Right hindlimb (tissue), 1 donor: ENCODE measurements around the gene PGM1.
A peak's percentile ranks its signal among the peaks of the same experiment; 100 is the strongest.

Source experiments
- DNase-seq: peaks from one replicate; pipeline ENCODE4 v3.0.0-alpha.2; 2018

The PGM1 gene

GRCh38 chr1:63601463-63601862 lies 8.3 kb downstream of the PGM1 start:
- no peak for DNase-seq

DNA sequence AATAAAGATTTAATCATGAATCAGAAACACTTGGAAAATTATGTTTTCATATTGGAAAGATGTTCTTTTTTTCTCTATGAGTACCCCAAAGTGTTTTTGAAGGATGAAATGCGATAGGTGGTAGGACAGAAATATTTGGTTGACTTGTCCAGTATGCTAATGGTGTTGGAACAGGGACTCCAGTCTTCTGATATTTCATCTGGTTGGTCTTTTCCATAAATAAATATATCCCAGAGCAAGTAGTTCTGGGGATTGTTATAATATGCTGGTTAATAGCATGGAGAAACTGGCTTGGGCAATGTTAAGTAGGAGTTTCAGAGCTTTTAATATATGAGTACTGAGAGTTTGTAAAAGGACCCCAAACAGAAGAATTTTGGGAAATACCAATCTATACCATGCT lies 8.7 kb downstream of the PGM1 start:
- no peak for DNase-seq

DNA sequence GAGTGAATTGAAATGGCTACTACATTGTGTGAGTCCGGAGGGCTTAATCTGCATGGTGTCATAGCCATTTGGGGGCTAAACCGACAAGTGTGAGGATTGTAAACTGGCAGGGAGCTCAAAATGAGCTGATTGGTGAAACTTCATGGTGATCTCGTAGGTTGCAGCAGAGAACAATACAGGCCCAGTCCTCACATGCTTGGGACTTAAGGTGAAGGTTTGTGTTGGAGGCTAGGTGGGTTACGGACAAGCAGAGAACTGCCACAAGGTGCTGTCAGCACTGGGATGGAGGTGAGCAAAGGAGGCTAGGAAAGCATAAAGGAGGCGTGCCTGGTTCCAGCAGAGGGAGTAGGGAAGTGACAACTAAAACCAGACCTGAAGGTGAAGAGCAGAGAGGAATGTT lies 9.4 kb downstream of the PGM1 start:
- DNase-seq, result no peak

- DNase-seq, result no peak
Measured at GRCh38 chr1:63603810-63604209, 10.6 kb downstream of the PGM1 start.

GRCh38 chr1:63607322-63607721 lies 14.1 kb downstream of the PGM1 start:
- no peak for DNase-seq

DNA sequence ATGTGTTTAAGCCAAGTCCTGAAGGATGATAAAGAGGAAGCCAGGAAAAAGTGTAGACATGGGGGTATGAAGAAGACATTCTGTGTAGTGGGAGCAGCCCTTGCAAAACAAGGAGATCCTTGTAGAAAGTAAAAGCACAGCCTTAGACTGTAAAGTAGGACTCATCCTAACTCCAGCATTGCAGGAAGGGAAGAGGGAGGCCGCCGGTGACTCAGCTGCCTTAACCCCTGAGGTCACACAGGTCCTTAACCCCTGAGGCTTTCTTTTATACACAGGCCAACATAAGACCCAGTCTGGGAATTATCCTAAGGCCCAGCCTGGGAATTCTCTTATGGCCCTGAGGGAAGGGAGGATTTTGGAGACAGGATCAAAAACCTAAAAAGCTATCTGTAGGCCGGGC lies 18.0 kb downstream of the PGM1 start:
- no peak for DNase-seq

DNA sequence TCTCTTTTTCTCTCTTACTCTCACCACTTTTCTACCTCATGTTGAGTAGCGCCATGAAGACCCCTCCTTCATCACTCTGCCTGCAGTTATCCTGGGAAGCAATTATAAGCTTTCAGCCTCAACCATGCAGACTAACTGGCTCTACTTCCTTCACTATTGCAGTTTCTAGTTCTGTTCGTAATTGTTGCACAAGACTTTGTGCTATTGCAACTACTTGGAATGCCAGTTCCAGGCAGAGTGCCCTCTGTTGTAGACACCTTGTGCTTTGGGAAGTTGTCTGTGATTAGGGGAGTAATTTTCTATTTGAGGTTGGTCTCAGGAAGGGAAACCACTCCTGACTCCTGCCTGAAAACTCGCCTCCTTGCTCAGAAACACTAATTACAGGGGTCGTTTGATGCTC lies 19.4 kb downstream of the PGM1 start:
- no peak for DNase-seq

GRCh38 chr1:63612971-63613370 lies 19.8 kb downstream of the PGM1 start:
- no peak for DNase-seq

DNA sequence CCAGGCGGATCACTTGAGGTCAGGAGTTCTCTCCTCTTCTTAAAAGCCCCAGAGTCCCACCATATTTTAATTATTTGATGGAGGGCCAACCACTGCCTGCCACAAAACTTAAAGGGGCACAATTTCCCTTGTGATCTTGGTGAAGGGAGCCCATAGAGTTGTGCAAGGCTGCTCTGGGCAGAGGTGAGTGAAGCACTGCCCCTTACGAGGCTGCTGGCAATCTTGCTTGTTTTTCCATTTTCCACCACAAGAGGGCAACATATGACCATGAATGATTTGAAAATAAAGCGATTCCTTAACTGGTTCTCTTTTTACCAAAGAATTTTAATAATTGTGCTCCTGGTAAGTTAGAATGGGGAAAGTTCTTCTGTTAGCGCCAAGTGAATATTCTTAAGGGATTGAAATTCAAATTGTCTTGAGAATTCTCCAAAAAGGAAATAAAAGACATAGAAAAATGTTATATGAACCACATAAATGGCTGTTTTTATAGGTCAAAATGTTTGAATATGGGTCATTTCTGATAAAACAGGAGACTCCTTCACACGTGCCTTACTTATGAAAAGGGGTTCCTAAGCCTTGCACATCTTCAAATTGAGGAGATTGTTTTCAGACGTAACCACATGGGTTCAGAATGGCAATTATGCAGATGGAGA lies 22.7 kb downstream of the PGM1 start:
- DNase-seq, result peak; percentile 62

- DNase-seq, result no peak
Measured at GRCh38 chr1:63617450-63617849, 24.2 kb downstream of the PGM1 start.

GRCh38 chr1:63618011-63618410 lies 24.8 kb downstream of the PGM1 start:
- DNase-seq, result no peak

GRCh38 chr1:63619558-63619957 lies 26.3 kb downstream of the PGM1 start:
- no peak for DNase-seq

DNA sequence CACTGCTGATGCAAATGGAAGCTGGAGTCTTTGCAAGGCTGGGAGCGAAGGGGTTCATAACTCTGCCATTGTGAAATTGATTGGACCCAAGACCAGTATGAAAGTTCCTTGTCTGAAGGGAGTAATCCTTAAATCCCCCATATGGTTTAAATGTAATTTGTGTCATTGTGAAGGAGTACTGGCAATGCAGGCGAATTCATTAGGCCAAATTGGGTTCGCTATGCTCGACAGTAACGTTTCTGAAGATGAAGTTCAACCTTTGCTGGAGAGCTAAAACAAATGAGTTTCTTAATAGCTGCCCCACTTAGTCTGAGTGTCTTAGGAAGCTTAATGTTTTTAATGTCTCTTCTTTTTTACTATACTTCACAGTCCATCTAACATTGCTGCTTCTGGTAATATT lies 27.5 kb downstream of the PGM1 start:
- no peak for DNase-seq

GRCh38 chr1:63621075-63621474 lies 27.9 kb downstream of the PGM1 start:
- no peak for DNase-seq

DNA sequence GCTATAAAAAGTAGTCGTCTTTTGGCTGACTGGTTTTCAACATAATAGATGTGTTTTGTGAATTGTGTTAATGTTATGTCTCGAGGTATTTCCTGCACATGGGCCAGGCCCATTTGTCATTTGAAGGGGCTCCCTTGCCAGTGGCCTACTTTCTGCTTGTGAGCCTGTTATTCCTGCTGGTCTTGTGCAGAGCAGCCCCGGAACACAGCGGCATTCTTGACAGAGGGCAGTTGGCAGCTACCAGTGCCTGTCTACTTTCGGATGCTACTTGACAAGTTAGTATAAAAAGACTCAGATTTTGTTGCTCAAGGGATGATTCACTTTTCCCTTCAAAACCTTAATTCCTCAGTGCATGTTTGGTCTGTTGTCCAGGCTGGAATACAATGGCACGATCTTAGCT lies 28.5 kb downstream of the PGM1 start:
- DNase-seq, result no peak

DNA sequence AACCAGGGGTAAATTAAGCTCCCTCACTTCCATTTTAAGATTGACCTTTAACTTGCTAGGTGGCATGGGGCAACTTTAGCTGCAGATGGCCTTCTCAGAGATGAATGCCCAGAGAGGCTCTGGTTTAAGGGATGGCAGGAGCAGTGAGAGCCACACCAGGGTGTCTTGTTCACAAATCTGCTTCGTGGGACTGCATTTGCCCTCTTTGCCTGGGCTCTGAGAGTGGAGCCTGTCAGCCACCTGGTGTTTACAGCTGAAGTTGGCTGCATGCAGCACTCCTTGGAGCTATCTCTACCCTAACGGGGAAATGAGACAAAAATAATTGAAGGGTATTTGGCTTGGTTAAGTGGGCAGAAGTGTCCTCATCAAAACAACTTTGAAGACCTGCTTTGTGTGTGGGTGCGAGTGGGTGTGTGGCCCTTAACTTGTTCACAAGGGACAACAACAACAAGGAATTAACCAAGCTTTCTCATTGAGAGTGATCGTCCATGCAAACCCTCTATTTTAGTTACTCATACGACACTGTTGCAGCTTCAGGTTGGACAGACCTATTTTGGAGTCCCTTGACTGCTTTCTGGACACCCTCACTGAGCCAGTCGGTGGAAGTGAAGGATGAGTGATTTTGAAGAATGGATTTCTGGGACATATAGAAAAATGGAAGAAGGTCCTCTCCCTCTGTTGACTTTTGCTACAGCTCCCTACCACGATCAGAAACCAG lies 29.8 kb downstream of the PGM1 start:
- DNase-seq, result no peak

DNA sequence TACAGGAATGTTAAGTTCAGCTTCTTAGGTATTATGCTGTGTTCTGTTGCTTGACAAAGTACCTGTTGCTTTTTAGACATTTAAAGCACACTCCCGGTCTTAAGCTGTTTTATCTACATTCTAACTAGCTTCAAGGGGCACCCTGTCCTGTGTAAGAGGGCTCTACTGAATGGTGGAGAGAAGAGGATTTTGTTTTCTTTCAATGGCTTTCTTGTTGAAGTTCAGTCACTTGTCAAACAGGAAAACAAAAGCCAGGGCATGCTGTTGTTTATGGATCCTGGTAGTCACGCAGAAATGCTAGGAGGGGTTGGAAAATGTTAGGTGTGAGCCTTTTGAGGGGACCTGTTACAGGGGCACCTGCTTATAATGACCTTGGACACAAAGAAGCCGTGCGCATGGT lies 30.7 kb downstream of the PGM1 start:
- no peak for DNase-seq

- DNase-seq, result no peak
Measured at GRCh38 chr1:63624911-63625310, 31.7 kb downstream of the PGM1 start.

DNA sequence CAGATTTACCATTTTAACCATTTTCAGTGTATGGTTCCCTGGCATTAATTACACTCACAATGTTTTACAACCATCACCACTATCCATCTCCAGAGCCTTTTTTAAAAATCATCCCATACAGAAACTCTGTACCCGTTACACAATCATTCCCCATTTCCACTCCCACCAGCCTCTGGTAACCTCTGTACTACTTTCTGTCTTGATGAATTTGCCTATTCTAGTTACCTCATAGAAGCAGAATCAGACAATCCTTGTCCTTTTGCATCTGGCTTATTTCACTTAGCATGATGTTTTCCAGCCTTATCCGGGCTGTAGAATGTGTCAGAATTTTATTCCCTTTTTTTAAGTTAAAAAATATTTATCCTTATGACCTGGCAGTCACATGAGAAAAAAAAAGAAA lies 33.0 kb downstream of the PGM1 start:
- no peak for DNase-seq

DNA sequence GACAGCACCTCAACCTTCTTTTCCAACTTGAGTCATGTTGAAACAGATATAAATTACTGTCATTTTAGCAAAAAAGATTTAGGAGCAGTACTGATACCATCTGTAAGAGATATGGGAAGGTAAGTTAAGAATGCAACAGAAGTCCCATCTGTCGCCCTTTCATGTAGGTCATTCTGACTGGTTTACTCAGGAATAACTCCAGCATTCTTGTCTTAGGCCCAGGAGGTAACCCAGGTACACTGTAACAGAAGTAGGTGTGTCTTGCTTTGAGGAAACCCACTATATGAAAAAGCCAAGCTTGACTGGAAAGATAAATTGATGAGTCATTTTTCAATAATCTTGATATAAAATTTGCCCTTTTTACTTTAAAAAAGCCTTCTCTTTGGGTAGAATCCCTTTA lies 35.4 kb downstream of the PGM1 start:
- no peak for DNase-seq

- DNase-seq, result no peak
Measured at GRCh38 chr1:63630238-63630637, 37.0 kb downstream of the PGM1 start.

DNA sequence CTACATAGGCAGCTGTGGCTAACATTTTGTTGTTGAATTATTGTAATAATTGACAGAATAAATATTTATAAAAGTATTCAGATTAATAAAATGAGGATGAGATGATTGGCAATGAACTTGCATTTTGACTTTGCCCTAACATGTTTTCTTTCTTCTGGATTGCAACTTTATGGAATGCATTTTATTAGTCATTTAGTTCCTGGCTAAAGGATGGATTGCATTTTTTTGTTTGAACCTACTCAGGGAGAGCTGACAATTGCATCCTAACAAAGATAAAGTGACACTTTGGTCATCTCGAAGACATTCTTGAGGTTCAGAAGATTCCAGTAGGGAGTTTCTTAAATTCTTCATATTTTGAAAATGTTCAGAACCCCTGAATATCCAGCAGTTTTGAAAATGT lies 37.5 kb downstream of the PGM1 start:
- no peak for DNase-seq

GRCh38 chr1:63632110-63632509 lies 38.9 kb downstream of the PGM1 start:
- no peak for DNase-seq

DNA sequence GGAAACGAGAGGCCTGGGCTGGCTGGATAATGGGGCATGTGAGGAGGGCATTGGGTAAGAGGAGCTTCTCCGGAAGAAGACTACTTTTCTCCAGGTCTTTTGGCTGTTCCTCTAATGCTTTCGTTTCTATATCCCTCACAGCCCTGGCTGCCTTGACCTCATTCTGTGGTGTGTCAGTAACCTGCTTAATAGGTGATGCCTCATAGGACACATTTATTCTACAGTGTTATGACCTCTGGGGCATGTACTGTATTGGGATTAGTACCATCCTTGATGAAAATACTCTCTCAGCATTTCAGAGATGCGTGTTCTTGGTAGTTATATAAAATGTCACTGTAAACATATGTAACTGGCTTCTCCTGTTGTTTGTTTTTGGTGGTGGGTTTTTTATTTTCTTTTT lies 40.1 kb downstream of the PGM1 start:
- DNase-seq, result no peak

DNA sequence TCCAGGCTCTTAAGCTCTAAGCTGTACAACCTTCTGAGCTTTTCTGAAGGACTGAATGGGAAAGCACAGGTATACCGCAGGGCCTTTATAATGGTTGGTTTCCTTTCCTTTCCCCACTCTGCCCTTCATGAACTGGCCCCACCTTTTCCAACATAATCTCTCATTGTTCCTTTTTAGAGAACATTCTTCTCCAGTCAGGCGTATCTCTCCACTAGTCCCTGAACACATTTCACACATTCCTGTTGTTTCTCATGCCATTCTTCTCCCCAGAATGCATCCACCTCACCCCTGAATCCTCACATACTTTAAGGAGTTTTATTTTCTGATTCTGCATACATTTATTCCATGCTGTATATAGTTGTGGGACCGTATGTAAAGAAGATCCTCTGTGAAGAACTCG lies 41.3 kb downstream of the PGM1 start:
- DNase-seq, result no peak
